ENCODE measurements around the gene LSMEM2. TPM values are rescaled to one million over a fixed set of nuclear protein-coding genes. Genes with fewer than 3 reads are reported as not detected.

LSMEM2 gene
- total and polyA plus RNA-seq, 12 donors = 1.9 to 45.2 (median 31.7) TPM

DNA sequence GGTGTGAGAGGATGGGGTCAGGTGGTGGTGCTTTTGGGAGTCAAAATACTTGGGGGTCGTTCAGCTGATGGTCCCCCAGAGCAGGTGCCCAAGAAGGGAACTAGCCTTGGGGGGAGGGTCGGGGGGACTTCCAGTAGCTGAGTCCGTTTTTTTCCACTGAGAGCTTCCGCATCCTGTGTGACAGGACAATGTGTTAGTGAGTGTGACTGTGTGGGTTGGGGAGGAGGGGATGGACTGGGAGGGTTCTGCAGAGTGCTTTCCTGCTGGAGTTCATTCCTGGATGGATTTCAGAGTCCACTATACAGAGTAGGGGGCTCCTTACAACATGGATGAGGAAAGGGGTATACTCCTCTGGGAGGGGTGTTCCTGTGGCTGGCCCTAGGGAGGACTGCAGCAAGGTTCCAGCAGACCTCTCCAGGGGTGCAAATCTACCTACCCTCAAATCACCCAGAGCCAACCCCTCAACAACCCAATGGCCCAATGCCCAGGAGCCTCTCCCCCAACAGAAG, 44.3 kb downstream of the LSMEM2 start:
- WGBS, 2 donors = 33 to 50% methylated on average over 4 of the region's 4 CpGs
- H3K36me3 ChIP-seq = peaks cover 0 to 42% (median 17%) of the 10 kb centered on the region in 9 donors
- no peaks in the 10 kb centered on the region for H3K9me3 ChIP-seq
- H3K27me3 ChIP-seq = no peaks in the 10 kb centered on the region
- TF ChIP-seq CTCF (IDR thresholded peaks at IDR 0.05) = no peak
- peak overlapping the region in 9 of 10 donors; percentile 57 to 88 (median 81) for H3K4me3 ChIP-seq
- peak overlapping the region; percentile 91 to 99 (median 97) for H3K27ac ChIP-seq
- intact Hi-C loops (cut with DNase I) = loop anchor here in 4 of 10 donors (5.0 to 10.0 kb wide), 4 partner anchors 51 to 86 kb away; partner anchors contain the start of genes GNAI2 (in 1 of the 4) and SEMA3B (in 1 of the 4)
- peak in 1 of 2 donors; percentile 86 for DNase-seq
- ATAC-seq = peak; percentile 4 to 52 (median 22)
- peaks cover 29 to 85% (median 70%) of the 10 kb centered on the region in 9 donors for H3K4me1 ChIP-seq

- intact Hi-C loops (cut with DNase I) = loop anchor here in 5 of 10 donors (1.0 to 10.0 kb wide), 7 partner anchors 49 to 97 kb away; partner anchors contain the start of genes GNAI2 (in 1 of the 5) and SEMA3B (in 1 of the 5)
- Histone ChIP-seq H3K4me1 (peaks cover 29 to 85% (median 70%) of the 10 kb centered on the region in 9 donors), H3K4me3 (peak overlapping the region in 6 of 10 donors; percentile 12 to 86 (median 78)), H3K27me3 (no peaks in the 10 kb centered on the region), H3K36me3 (peaks cover 0 to 37% (median 12%) of the 10 kb centered on the region in 9 donors), H3K27ac (peak overlapping the region; percentile 91 to 99 (median 97)), H3K9me3 (no peaks in the 10 kb centered on the region)
- WGBS, 2 donors = 49 to 61% methylated on average over 5 of the region's 5 CpGs
- TF ChIP-seq CTCF (IDR thresholded peaks at IDR 0.05) = peak in 3 of 9 donors; percentile 13 to 22 (median 15)
- ATAC-seq (peak; percentile 1 to 58 (median 44)), DNase-seq (peak; percentile 73 to 77)
These were observed 44.8 kb downstream of the LSMEM2 start for GRCh38 chr3:50323614-50324199.

DNA sequence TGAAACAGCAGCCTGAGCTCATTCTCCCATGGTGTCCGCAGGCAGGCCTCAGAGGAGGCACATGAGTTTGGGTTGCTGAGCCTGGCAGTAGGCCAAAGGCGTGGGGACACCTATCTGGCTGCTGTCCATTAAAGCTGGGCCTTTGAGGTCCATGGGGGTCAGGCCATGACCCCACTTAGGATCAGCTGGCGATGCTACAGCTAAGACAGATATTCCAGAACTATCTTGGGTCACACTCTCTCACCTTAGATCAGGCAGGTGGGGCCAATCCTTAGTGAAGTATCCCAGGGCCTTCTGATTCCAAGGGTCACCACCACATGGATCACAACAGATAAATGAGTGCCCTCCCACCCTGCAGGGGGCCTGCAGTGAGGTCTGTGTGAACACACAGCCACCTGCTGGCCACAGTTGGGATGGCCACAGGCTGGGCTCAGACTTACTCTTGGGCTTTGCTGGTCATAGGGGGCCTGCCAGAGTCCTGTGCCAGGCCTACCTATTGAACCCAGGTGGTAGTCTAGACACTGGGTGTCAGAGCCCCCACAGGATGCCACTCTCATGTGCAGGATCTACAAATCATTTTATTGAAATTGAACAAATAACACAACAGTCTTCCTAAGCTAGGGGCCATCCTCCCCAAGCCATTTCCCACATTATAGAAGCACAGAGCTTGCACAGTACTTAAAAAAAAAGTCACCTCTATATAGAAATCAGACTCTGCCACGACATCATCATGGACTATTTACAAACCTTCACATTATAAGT, 45.6 kb downstream of the LSMEM2 start:
- Histone ChIP-seq H3K36me3 (peaks cover 0 to 36% (median 8%) of the 10 kb centered on the region in 9 donors), H3K9me3 (no peaks in the 10 kb centered on the region), H3K27ac (peak overlapping the region; percentile 91 to 99 (median 97)), H3K27me3 (no peaks in the 10 kb centered on the region), H3K4me3 (peak overlapping the region in 1 of 10 donors; percentile 11), H3K4me1 (peaks cover 26 to 81% (median 66%) of the 10 kb centered on the region in 9 donors)
- peak in 6 of 8 donors; percentile 7 to 26 (median 20) for ATAC-seq
- WGBS, 2 donors = 36 to 41% methylated on average over 4 of the region's 4 CpGs
- peak; percentile 76 to 93 (median 87) for TF ChIP-seq CTCF (IDR thresholded peaks at IDR 0.05)
- DNase-seq = peak; percentile 78 to 82
- intact Hi-C loops (cut with DNase I) = loop anchor here in 5 of 10 donors (1.0 to 10.0 kb wide), 7 partner anchors 50 to 98 kb away; partner anchors contain the start of genes GNAI2 (in 1 of the 5) and SEMA3B (in 1 of the 5)

- H3K27ac ChIP-seq = peak overlapping the region; percentile 48 to 99 (median 97)
- WGBS, 2 donors = 84 to 88% methylated on average over 2 of the region's 2 CpGs
- H3K9me3 ChIP-seq = no peaks in the 10 kb centered on the region
- intact Hi-C loops (cut with DNase I) = loop anchor here in 3 of 10 donors (2.0 to 10.0 kb wide), 3 partner anchors 50 to 98 kb away; partner anchors contain the start of gene SEMA3B (in 1 of the 3)
- H3K4me1 ChIP-seq = peaks cover 25 to 75% (median 60%) of the 10 kb centered on the region in 9 donors
- TF ChIP-seq CTCF (IDR thresholded peaks at IDR 0.05) = no peak
- H3K27me3 ChIP-seq = no peaks in the 10 kb centered on the region
- no peak overlapping the region for H3K4me3 ChIP-seq
- ATAC-seq = no peak
- peaks cover 0 to 36% (median 14%) of the 10 kb centered on the region in 9 donors for H3K36me3 ChIP-seq
- no peak for DNase-seq
These were observed 46.2 kb downstream of the LSMEM2 start for GRCh38 chr3:50325113-50325480.

All from heart right ventricle (tissue), 16 donors.